Left ventricle myocardium inferior (tissue), 1 donor: ENCODE results near the gene ZNF593OS. TPM values are rescaled to one million over a fixed set of nuclear protein-coding genes. Genes with fewer than 3 reads are reported as not detected.

Experiments used
- DNase-seq: peaks from one replicate; pipeline ENCODE4 v3.0.0-alpha.2; 2020
- H3K27ac ChIP-seq: fragments of 200-600 bp; replicated peaks from 2 replicates; pipeline ENCODE4 v1.8.0; 2021
- H3K27me3 ChIP-seq: fragments of 200-600 bp; 2 replicates; pipeline ENCODE4 v1.8.0; 2021; ENCODE audit warnings: low read depth
- H3K36me3 ChIP-seq: fragments of 200-600 bp; 2 replicates; pipeline ENCODE4 v1.8.0; 2021
- H3K4me1 ChIP-seq: fragments of 200-600 bp; 2 replicates; pipeline ENCODE4 v1.8.0; 2021
- H3K4me3 ChIP-seq: fragments of 200-600 bp; 2 replicates; pipeline ENCODE4 v1.8.0; 2021; ENCODE audit warnings: mild to moderate bottlenecking, moderate library complexity
- H3K9me3 ChIP-seq: fragments of 200-600 bp; replicated peaks from 2 replicates; pipeline ENCODE4 v1.8.0; 2021
- intact Hi-C: fragments of 100-400 bp; cut with micrococcal nuclease; formaldehyde crosslinking; loops from one replicate; pipeline ENCODE4 v1.11.0; 2022
- total RNA-seq: library from RNA; stranded (reverse); fragmentation: NEBNext Ultra II Directional; extraction: Animal tissue kit (Norgen Biotek cat#: 25700); gene quantifications from one replicate; pipeline ENCODE4 v1.2.1, GENCODE V29; 2021
- TF ChIP-seq, protein P1 (sequence below): fragments of 200-600 bp; IDR thresholded peaks from 2 replicates; pipeline ENCODE4 v1.8.0; 2021; ENCODE audit warnings: antibody characterized with exemption, mild to moderate bottlenecking, borderline replicate concordance
- donor health status: DM: no; HTN: yes; CAD: no; lungs with severe emphysema.

Gene ZNF593OS
- total RNA-seq, 1 donor from 2014 or later, result not detected

DNA sequence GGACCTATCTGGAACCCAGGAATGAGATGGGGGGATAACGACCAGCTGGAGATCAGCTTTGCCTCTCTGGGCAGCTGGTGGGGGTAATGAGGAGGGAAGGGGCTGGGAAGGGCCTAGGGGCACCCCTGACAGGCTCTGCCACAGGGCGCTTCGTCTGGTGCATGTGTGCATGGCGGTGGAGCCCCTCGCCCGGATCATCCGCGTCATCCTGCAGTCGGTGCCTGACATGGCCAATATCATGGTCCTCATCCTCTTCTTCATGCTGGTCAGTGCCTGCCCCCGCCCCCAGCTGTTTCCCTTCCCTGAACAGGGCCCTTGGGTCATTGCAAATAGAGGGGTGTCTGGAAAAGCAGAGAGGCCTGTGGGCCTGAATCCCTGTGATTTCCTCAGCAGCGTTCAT, 26.2 kb upstream of the ZNF593OS start:
- TF ChIP-seq, protein P1, sequence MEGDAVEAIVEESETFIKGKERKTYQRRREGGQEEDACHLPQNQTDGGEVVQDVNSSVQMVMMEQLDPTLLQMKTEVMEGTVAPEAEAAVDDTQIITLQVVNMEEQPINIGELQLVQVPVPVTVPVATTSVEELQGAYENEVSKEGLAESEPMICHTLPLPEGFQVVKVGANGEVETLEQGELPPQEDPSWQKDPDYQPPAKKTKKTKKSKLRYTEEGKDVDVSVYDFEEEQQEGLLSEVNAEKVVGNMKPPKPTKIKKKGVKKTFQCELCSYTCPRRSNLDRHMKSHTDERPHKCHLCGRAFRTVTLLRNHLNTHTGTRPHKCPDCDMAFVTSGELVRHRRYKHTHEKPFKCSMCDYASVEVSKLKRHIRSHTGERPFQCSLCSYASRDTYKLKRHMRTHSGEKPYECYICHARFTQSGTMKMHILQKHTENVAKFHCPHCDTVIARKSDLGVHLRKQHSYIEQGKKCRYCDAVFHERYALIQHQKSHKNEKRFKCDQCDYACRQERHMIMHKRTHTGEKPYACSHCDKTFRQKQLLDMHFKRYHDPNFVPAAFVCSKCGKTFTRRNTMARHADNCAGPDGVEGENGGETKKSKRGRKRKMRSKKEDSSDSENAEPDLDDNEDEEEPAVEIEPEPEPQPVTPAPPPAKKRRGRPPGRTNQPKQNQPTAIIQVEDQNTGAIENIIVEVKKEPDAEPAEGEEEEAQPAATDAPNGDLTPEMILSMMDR, result no peak
- DNase-seq, result no peak
- Histone ChIP-seq H3K27ac (no peak overlapping the region), H3K36me3 (no peaks in the 10 kb centered on the region), H3K4me1 (peaks cover 13% of the 10 kb centered on the region), H3K9me3 (no peaks in the 10 kb centered on the region), H3K4me3 (no peak overlapping the region), H3K27me3 (peaks cover 11% of the 10 kb centered on the region)
- intact Hi-C loops, result no loop called here

- H3K4me1 ChIP-seq, result peaks cover 13% of the 10 kb centered on the region
- TF ChIP-seq, protein P1, result no peak
- intact Hi-C loops, result no loop called here
- no peaks in the 10 kb centered on the region for H3K36me3 ChIP-seq
- no peak for DNase-seq
- H3K4me3 ChIP-seq, result no peak overlapping the region
- no peak overlapping the region for H3K27ac ChIP-seq
- no peaks in the 10 kb centered on the region for H3K9me3 ChIP-seq
- peaks cover 11% of the 10 kb centered on the region for H3K27me3 ChIP-seq
These were observed 25.7 kb upstream of the ZNF593OS start for GRCh38 chr1:26197301-26197700.

- intact Hi-C loops, result no loop called here
- Histone ChIP-seq H3K27me3 (peaks cover 11% of the 10 kb centered on the region), H3K9me3 (no peaks in the 10 kb centered on the region), H3K36me3 (no peaks in the 10 kb centered on the region), H3K4me3 (no peak overlapping the region), H3K4me1 (peaks cover under 1% of the 10 kb centered on the region), H3K27ac (no peak overlapping the region)
- DNase-seq, result no peak
- TF ChIP-seq, protein P1, result no peak
These were observed 24.2 kb upstream of the ZNF593OS start for GRCh38 chr1:26195805-26196204.

- Histone ChIP-seq H3K9me3 (no peaks in the 10 kb centered on the region), H3K27me3 (no peaks in the 10 kb centered on the region), H3K27ac (no peak overlapping the region), H3K36me3 (peaks cover 3% of the 10 kb centered on the region), H3K4me3 (no peak overlapping the region), H3K4me1 (no peaks in the 10 kb centered on the region)
- intact Hi-C loops, result no loop called here
- TF ChIP-seq, protein P1, result no peak
- DNase-seq, result no peak
These were observed 20.1 kb upstream of the ZNF593OS start for GRCh38 chr1:26191739-26192138.

DNA sequence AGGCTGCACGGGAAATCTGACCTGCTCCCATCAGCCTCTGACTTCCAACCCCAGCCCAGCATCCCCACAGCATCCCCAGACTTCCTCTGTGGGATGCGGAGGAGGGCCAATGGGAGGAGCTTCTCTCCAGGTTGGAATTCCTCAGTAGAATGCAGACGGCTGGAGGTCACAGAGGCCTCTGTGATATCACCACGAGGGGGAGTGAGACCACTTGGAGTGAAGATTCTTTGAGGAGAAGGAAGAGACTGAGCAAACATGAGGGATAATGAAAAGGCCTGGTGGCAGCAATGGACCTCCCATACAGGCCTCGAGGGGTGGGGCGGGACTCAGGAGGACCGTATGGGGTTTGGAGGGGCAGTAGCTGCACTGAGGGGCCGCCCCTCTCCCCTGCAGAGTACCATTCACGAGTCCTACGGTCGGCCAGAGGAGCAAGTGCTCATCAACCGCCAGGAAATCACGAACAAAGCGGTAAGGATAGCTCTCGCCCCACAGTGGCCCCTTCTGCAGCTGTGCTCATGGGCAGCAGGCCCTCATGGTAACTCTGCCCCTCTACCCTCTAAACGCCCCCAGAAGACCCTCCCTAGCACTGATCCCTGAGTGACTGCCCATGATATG, 18.8 kb upstream of the ZNF593OS start, which contains the start of gene CATSPER4:
Gene CATSPER4 (plus strand): TSS at position 230 of the 615 bp plus-strand sequence. CDS start 26 bp downstream, at position 256.
- TF ChIP-seq, protein P1, result peak; percentile 29
- Histone ChIP-seq H3K4me1 (no peaks in the 10 kb centered on the region), H3K36me3 (peaks cover 3% of the 10 kb centered on the region), H3K9me3 (no peaks in the 10 kb centered on the region), H3K27ac (no peak within 1 kb of the TSS), H3K27me3 (no peaks in the 10 kb centered on the region), H3K4me3 (no peak within 1 kb of the TSS)
- no peak for DNase-seq
- intact Hi-C loops, result no loop called here
